HepG2 (cell line): ENCODE measurements around the gene ST6GALNAC6. TPM values are rescaled to one million over a fixed set of nuclear protein-coding genes. Genes with fewer than 3 reads are reported as not detected.
A peak's percentile ranks its signal among the peaks of the same experiment; 100 is the strongest.

Experiments used
- ATF7-NPFF ChIP-seq: sonication (generic); formaldehyde crosslinking; IDR thresholded peaks from 2 replicates; pipeline ENCODE4 v1.8.1; 2023; ENCODE audit warnings: mild to moderate bottlenecking, low read depth, missing genetic modification reagents, moderate library complexity
- DR1 ChIP-seq: sonication (generic); formaldehyde crosslinking; IDR thresholded peaks from 2 replicates; pipeline ENCODE4 v1.8.0; 2021; ENCODE audit warnings: mild to moderate bottlenecking, missing genetic modification reagents, inconsistent platforms
- ELF3 ChIP-seq: IDR thresholded peaks from 2 replicates; pipeline ENCODE4 v1.6.1; 2016; ENCODE audit warnings: missing genetic modification reagents, missing compliant biosample characterization
- FLYWCH1 ChIP-seq: sonication (generic); formaldehyde crosslinking; IDR thresholded peaks from 2 replicates; pipeline ENCODE4 v1.8.1; 2023; ENCODE audit warnings: mild to moderate bottlenecking, missing genetic modification reagents
- FOXA3 ChIP-seq: IDR thresholded peaks from 2 replicates; pipeline ENCODE4 v1.6.1; 2016; ENCODE audit warnings: missing genetic modification reagents, missing compliant biosample characterization
- FOXP1 ChIP-seq, 2 experiments: fragments of 450-650 bp in 1 of 2; IDR thresholded peaks; 2 replicates each; pipeline ENCODE4 v1.6.1; 2017 to 2018; ENCODE audit warnings: antibody characterized with exemption in 1 of 2
- HNRNPL ChIP-seq: fragments of 200-400 bp; formaldehyde crosslinking; IDR thresholded peaks from 2 replicates; pipeline ENCODE4 v1.6.1; 2017; ENCODE audit warnings: mild to moderate bottlenecking, low read depth, low read length
- HOXA3 ChIP-seq: sonication (generic); formaldehyde crosslinking; IDR thresholded peaks from 2 replicates; pipeline ENCODE4 v1.5.0; 2020; ENCODE audit warnings: missing genetic modification reagents
- RELA ChIP-seq: sonication (generic); formaldehyde crosslinking; IDR thresholded peaks from 2 replicates; pipeline ENCODE4 v1.4.0; 2020; ENCODE audit warnings: missing genetic modification reagents
- ZFY ChIP-seq: sonication (generic); formaldehyde crosslinking; IDR thresholded peaks from 2 replicates; pipeline ENCODE4 v1.4.0; 2020; ENCODE audit warnings: missing genetic modification reagents
- ZMYM2 ChIP-seq: sonication (generic); formaldehyde crosslinking; IDR thresholded peaks from 2 replicates; pipeline ENCODE4 v1.8.0; 2022; ENCODE audit warnings: mild to moderate bottlenecking, missing genetic modification reagents
- ZNF138 ChIP-seq: sonication (generic); formaldehyde crosslinking; IDR thresholded peaks from 2 replicates; pipeline ENCODE4 v1.5.0; 2020; ENCODE audit warnings: mild to moderate bottlenecking, low read depth, missing genetic modification reagents
- ZNF263 ChIP-seq: sonication (generic); formaldehyde crosslinking; IDR thresholded peaks from 2 replicates; pipeline ENCODE4 v1.4.0; 2020; ENCODE audit warnings: missing genetic modification reagents
- polyA plus RNA-seq, 8 experiments: library from polyadenylated mRNA; depleted of rRNA in 3 of 8; stranded (reverse) in 7 of 8; unstranded in 1 of 8; fragments of >200 nt; fragmentation: Illumina TruSeq in 4 of 8; extraction: Trizol in 4 of 8; gene quantifications; 2 replicates each; pipeline versions ENCODE4 v1.2.1 to v1.2.3, GENCODE V29; 2011 to 2016; ENCODE audit warnings: low read depth in 4 of 8, missing spikeins in 1 of 8, mixed read lengths in 1 of 8; ENCODE audit not compliant: insufficient read depth in 1 of 8
- total RNA-seq, 5 experiments: library from RNA; depleted of rRNA; stranded (reverse); fragments of >200 nt; fragmentation: Illumina TruSeq; extraction: Trizol; gene quantifications; 2 replicates each; pipeline ENCODE4 v1.2.3, GENCODE V29; 2016; ENCODE audit warnings: low read depth in 1 of 5
- TF ChIP-seq, protein P1 (sequence below): sonication (generic); formaldehyde crosslinking; IDR thresholded peaks from 2 replicates; pipeline ENCODE4 v1.4.0; 2020; ENCODE audit warnings: missing genetic modification reagents
- TF ChIP-seq, protein P2 (sequence below): sonication (generic); formaldehyde crosslinking; IDR thresholded peaks from 2 replicates; pipeline ENCODE4 v1.4.0; 2020; ENCODE audit warnings: missing genetic modification reagents
- TF ChIP-seq, protein P3 (sequence below): sonication (generic); formaldehyde crosslinking; IDR thresholded peaks from 2 replicates; pipeline ENCODE4; 2020; ENCODE audit warnings: missing genetic modification reagents, mild to moderate bottlenecking, borderline replicate concordance

Gene ST6GALNAC6
- total and polyA plus RNA-seq, 2 of the 13 experiments (the other 11 are each of a cell fraction or from before 2014, with no cell fraction given): 18.5 to 65.4 TPM

GRCh38 chr9:127862075-127863011, 37.1 kb downstream of the ST6GALNAC6 start (continued):
- TF ChIP-seq ZMYM2: 0 out of 2 replicates have a peak, but pooled peaks have one; percentile 26
- TF ChIP-seq ZNF138: no peak
- TF ChIP-seq RELA: no peak
- TF ChIP-seq FLYWCH1 (CRISPR knock-in tag): no peak
- TF ChIP-seq, protein P1, sequence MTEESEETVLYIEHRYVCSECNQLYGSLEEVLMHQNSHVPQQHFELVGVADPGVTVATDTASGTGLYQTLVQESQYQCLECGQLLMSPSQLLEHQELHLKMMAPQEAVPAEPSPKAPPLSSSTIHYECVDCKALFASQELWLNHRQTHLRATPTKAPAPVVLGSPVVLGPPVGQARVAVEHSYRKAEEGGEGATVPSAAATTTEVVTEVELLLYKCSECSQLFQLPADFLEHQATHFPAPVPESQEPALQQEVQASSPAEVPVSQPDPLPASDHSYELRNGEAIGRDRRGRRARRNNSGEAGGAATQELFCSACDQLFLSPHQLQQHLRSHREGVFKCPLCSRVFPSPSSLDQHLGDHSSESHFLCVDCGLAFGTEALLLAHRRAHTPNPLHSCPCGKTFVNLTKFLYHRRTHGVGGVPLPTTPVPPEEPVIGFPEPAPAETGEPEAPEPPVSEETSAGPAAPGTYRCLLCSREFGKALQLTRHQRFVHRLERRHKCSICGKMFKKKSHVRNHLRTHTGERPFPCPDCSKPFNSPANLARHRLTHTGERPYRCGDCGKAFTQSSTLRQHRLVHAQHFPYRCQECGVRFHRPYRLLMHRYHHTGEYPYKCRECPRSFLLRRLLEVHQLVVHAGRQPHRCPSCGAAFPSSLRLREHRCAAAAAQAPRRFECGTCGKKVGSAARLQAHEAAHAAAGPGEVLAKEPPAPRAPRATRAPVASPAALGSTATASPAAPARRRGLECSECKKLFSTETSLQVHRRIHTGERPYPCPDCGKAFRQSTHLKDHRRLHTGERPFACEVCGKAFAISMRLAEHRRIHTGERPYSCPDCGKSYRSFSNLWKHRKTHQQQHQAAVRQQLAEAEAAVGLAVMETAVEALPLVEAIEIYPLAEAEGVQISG (CRISPR knock-in tag): 0 out of 2 replicates have a peak, but pooled peaks have one; percentile 28
- TF ChIP-seq, protein P2, sequence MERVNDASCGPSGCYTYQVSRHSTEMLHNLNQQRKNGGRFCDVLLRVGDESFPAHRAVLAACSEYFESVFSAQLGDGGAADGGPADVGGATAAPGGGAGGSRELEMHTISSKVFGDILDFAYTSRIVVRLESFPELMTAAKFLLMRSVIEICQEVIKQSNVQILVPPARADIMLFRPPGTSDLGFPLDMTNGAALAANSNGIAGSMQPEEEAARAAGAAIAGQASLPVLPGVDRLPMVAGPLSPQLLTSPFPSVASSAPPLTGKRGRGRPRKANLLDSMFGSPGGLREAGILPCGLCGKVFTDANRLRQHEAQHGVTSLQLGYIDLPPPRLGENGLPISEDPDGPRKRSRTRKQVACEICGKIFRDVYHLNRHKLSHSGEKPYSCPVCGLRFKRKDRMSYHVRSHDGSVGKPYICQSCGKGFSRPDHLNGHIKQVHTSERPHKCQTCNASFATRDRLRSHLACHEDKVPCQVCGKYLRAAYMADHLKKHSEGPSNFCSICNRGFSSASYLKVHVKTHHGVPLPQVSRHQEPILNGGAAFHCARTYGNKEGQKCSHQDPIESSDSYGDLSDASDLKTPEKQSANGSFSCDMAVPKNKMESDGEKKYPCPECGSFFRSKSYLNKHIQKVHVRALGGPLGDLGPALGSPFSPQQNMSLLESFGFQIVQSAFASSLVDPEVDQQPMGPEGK (CRISPR knock-in tag): peak; percentile 96
- TF ChIP-seq ELF3 (CRISPR knock-in tag): peak; percentile 48
- 0 out of 2 replicates have a peak, but pooled peaks have one; percentile 30 for TF ChIP-seq FOXA3 (CRISPR knock-in tag)
- TF ChIP-seq ATF7-NPFF (CRISPR knock-in tag): peak; percentile 67
- peak; percentile 53 for TF ChIP-seq ZFY (CRISPR knock-in tag)
- TF ChIP-seq FOXP1 (IDR thresholded peaks at IDR 0.05): no peak
- peak; percentile 51 for TF ChIP-seq FOXP1 (CRISPR knock-in tag; IDR thresholded peaks at IDR 0.05)
- no peak for TF ChIP-seq HNRNPL
- TF ChIP-seq, protein P3, sequence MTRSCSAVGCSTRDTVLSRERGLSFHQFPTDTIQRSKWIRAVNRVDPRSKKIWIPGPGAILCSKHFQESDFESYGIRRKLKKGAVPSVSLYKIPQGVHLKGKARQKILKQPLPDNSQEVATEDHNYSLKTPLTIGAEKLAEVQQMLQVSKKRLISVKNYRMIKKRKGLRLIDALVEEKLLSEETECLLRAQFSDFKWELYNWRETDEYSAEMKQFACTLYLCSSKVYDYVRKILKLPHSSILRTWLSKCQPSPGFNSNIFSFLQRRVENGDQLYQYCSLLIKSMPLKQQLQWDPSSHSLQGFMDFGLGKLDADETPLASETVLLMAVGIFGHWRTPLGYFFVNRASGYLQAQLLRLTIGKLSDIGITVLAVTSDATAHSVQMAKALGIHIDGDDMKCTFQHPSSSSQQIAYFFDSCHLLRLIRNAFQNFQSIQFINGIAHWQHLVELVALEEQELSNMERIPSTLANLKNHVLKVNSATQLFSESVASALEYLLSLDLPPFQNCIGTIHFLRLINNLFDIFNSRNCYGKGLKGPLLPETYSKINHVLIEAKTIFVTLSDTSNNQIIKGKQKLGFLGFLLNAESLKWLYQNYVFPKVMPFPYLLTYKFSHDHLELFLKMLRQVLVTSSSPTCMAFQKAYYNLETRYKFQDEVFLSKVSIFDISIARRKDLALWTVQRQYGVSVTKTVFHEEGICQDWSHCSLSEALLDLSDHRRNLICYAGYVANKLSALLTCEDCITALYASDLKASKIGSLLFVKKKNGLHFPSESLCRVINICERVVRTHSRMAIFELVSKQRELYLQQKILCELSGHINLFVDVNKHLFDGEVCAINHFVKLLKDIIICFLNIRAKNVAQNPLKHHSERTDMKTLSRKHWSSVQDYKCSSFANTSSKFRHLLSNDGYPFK (CRISPR knock-in tag): peak; percentile 20; the same call in 1 of the 2 replicates
- peak; percentile 81 for TF ChIP-seq ZNF263 (CRISPR knock-in tag)
- TF ChIP-seq HOXA3 (CRISPR knock-in tag): peak; percentile 33; the same call in 1 of the 2 replicates
- no peak for TF ChIP-seq DR1 (CRISPR knock-in tag)
